Glutamatergic neuron (in vitro differentiated cells): ENCODE data around the gene GRIA3. TPM values are rescaled to one million over a fixed set of nuclear protein-coding genes. Genes with fewer than 3 reads are reported as not detected.

Experiments used
- DNase-seq: peaks from one replicate; pipeline ENCODE4 v3.0.0; 2022
- H3K27ac Mint-ChIP-seq: one replicate; pipeline ENCODE4 v1.8.0; 2020; ENCODE audit warnings: mild to moderate bottlenecking, mixed read lengths, inconsistent platforms; ENCODE audit not compliant: unreplicated experiment
- H3K27me3 Mint-ChIP-seq: one replicate; pipeline ENCODE4 v1.8.0; 2020; ENCODE audit warnings: mild to moderate bottlenecking, moderate library complexity, mixed read lengths, inconsistent platforms; ENCODE audit not compliant: unreplicated experiment
- H3K36me3 Mint-ChIP-seq: one replicate; pipeline ENCODE4 v1.8.0; 2020; ENCODE audit warnings: mild to moderate bottlenecking, mixed read lengths, inconsistent platforms; ENCODE audit not compliant: unreplicated experiment
- H3K4me1 Mint-ChIP-seq: one replicate; pipeline ENCODE4 v1.8.0; 2020; ENCODE audit warnings: mild to moderate bottlenecking, low read depth, mixed read lengths, inconsistent platforms; ENCODE audit not compliant: unreplicated experiment
- H3K4me3 Mint-ChIP-seq: one replicate; pipeline ENCODE4 v1.8.0; 2020; ENCODE audit warnings: mild to moderate bottlenecking, mixed read lengths, inconsistent platforms; ENCODE audit not compliant: unreplicated experiment
- H3K9me3 Mint-ChIP-seq: one replicate; pipeline ENCODE4 v1.8.0; 2020; ENCODE audit warnings: mild to moderate bottlenecking, moderate library complexity, mixed read lengths, inconsistent platforms; ENCODE audit not compliant: unreplicated experiment
- total RNA-seq: library from RNA; stranded (reverse); fragmentation: NEBNext Ultra II Directional; extraction: Animal tissue kit (Norgen Biotek cat#: 25700); gene quantifications from one replicate; pipeline ENCODE4 v1.2.1, GENCODE V29; 2021; ENCODE audit not compliant: unreplicated experiment
- TF ChIP-seq, protein P1 (sequence below): fragments of 200-600 bp; sonication (generic); IDR thresholded peaks from one replicate; pipeline ENCODE4 v1.5.0; 2021; ENCODE audit not compliant: partially characterized antibody, unreplicated experiment

Gene GRIA3
- total RNA-seq, 1 donor from 2014 or later: 9.7 TPM

GRCh38 chrX:123271902-123272301 lies 87.8 kb downstream of the GRIA3 start:
- H3K36me3 Mint-ChIP-seq: no peaks in the 10 kb centered on the region
- H3K4me3 Mint-ChIP-seq: no peak overlapping the region
- TF ChIP-seq, protein P1, sequence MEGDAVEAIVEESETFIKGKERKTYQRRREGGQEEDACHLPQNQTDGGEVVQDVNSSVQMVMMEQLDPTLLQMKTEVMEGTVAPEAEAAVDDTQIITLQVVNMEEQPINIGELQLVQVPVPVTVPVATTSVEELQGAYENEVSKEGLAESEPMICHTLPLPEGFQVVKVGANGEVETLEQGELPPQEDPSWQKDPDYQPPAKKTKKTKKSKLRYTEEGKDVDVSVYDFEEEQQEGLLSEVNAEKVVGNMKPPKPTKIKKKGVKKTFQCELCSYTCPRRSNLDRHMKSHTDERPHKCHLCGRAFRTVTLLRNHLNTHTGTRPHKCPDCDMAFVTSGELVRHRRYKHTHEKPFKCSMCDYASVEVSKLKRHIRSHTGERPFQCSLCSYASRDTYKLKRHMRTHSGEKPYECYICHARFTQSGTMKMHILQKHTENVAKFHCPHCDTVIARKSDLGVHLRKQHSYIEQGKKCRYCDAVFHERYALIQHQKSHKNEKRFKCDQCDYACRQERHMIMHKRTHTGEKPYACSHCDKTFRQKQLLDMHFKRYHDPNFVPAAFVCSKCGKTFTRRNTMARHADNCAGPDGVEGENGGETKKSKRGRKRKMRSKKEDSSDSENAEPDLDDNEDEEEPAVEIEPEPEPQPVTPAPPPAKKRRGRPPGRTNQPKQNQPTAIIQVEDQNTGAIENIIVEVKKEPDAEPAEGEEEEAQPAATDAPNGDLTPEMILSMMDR: no peak
- DNase-seq: no peak
- no peaks in the 10 kb centered on the region for H3K9me3 Mint-ChIP-seq
- H3K27me3 Mint-ChIP-seq: no peaks in the 10 kb centered on the region
- no peak overlapping the region for H3K27ac Mint-ChIP-seq
- H3K4me1 Mint-ChIP-seq: no peaks in the 10 kb centered on the region

DNA sequence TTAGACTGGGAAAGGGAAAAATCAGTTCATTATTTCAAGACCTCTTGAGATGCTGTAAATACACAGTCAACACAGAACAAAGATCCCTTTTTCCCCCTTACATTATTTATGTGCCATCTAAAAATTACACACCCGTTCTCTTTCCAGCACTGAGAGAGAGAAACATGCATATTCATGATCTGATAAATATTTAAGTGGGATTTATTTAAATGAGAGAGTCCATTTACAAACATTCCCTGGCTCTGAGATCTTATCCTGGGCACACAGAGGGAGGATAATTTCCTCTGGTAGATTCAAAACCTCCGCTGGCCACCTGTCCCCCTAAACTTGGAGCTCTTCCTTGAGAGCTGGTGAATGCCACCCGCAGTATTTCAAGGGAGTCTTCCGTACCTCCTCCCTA lies 88.6 kb downstream of the GRIA3 start:
- H3K4me1 Mint-ChIP-seq: no peaks in the 10 kb centered on the region
- H3K36me3 Mint-ChIP-seq: no peaks in the 10 kb centered on the region
- H3K9me3 Mint-ChIP-seq: no peaks in the 10 kb centered on the region
- TF ChIP-seq, protein P1: no peak
- DNase-seq: no peak
- no peak overlapping the region for H3K27ac Mint-ChIP-seq
- H3K27me3 Mint-ChIP-seq: no peaks in the 10 kb centered on the region
- no peak overlapping the region for H3K4me3 Mint-ChIP-seq

GRCh38 chrX:123274796-123275195 lies 90.7 kb downstream of the GRIA3 start:
- no peak for DNase-seq
- no peaks in the 10 kb centered on the region for H3K9me3 Mint-ChIP-seq
- H3K27ac Mint-ChIP-seq: no peak overlapping the region
- no peaks in the 10 kb centered on the region for H3K27me3 Mint-ChIP-seq
- H3K36me3 Mint-ChIP-seq: no peaks in the 10 kb centered on the region
- no peak overlapping the region for H3K4me3 Mint-ChIP-seq
- no peaks in the 10 kb centered on the region for H3K4me1 Mint-ChIP-seq
- TF ChIP-seq, protein P1: no peak

DNA sequence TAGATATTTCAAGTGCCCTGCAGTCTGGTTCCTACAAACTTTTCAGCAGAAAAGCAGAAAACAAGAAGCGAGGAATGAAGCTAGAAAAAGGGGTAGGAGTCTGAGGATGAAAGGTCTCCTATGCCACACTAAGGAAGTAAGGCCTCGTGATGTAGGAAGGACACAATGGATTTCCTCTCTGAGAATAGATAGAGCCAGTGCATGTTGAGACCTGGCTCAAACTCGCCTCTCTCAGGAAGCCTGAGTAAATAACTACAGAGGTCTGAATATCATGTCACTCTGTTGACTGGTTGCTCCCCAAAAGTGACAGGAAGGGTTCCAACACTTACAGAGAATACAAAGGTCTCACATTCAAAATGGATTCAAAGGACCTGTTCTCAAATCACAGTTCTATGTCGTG lies 93.3 kb downstream of the GRIA3 start:
- no peak for DNase-seq
- TF ChIP-seq, protein P1: no peak
- H3K27ac Mint-ChIP-seq: no peak overlapping the region
- H3K27me3 Mint-ChIP-seq: no peaks in the 10 kb centered on the region
- H3K9me3 Mint-ChIP-seq: no peaks in the 10 kb centered on the region
- H3K36me3 Mint-ChIP-seq: no peaks in the 10 kb centered on the region
- H3K4me1 Mint-ChIP-seq: no peaks in the 10 kb centered on the region
- no peak overlapping the region for H3K4me3 Mint-ChIP-seq

DNA sequence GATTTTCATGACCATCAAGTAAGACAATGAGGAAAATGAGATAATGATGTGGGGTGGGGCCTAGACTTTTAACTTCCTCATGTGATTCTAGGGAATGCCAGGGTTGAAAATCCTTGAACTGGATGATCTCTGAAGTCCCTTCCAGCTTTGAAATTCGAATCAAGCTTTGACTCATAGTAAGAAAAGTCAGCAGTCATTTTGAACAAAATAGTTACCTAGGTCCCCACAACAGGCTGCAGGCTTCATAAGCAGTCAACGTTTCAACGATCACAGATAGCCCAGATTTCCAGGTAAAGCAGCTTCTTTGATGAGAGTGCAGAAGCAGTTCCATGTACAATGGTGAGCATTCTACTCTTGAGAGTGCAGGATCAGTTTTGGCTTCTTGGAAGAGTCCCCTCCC lies 93.7 kb downstream of the GRIA3 start:
- Mint-ChIP-seq H3K27ac (no peak overlapping the region), H3K9me3 (no peaks in the 10 kb centered on the region), H3K27me3 (no peaks in the 10 kb centered on the region), H3K4me3 (no peak overlapping the region), H3K36me3 (no peaks in the 10 kb centered on the region), H3K4me1 (no peaks in the 10 kb centered on the region)
- TF ChIP-seq, protein P1: no peak
- DNase-seq: no peak
